Caco-2 (cell line): Measurements from ENCODE around the gene CD276. TPM values are rescaled to one million over a fixed set of nuclear protein-coding genes. Genes with fewer than 3 reads are reported as not detected.

Experiments used
- BruUV-seq: library from RNA; stranded (reverse); fragments of 400-500 nt; replicated peaks from 2 replicates; lab custom pipeline; 2021; lab: Mats Ljungman, UMichigan
- CTCF ChIA-PET: fragments of 300-600 bp; sonication (Branson Sonifier 250); formaldehyde crosslinking; loops from one replicate; lab custom pipeline; 2022; ENCODE audit warnings: antibody characterized with exemption; lab: Charles Lee
- POLR2A ChIA-PET: fragments of 300-600 bp; sonication (Branson Sonifier 250); formaldehyde crosslinking; loops from one replicate; lab custom pipeline; 2022; ENCODE audit warnings: antibody characterized with exemption; lab: Charles Lee
- DNase-seq, 2 experiments: peaks; one replicate each; pipeline versions ENCODE4 v3.0.0 to v3.0.0-alpha.2; 2020 to 2022
- H3K27me3 ChIP-seq: replicated peaks from 2 replicates; pipeline ENCODE4 v1.6.0; 2011; ENCODE audit warnings: low read length; ENCODE audit not compliant: control insufficient read depth, insufficient read depth
- H3K36me3 ChIP-seq: 2 replicates; pipeline ENCODE4 v1.5.1; 2011; ENCODE audit warnings: low read length; ENCODE audit not compliant: control insufficient read depth, insufficient read depth
- H3K4me1 ChIP-seq: fragments of 250-450 bp; sonication (Bioruptor Pico); 2 replicates; pipeline ENCODE4 v1.5.1; 2020; ENCODE audit warnings: mild to moderate bottlenecking
- H3K4me3 ChIP-seq: 2 replicates; pipeline ENCODE4 v1.5.1; 2011; ENCODE audit warnings: low read depth, mild to moderate bottlenecking, control low read depth, low read length
- H3K9me3 ChIP-seq: fragments of 250-450 bp; sonication (Bioruptor Pico); 2 replicates; pipeline ENCODE4 v1.5.1; 2020; ENCODE audit warnings: mild to moderate bottlenecking, moderate library complexity
- H3K27ac Mint-ChIP-seq: one replicate; pipeline ENCODE4 v1.8.0; 2022; ENCODE audit warnings: mixed read lengths; ENCODE audit not compliant: unreplicated experiment
- H3K27me3 Mint-ChIP-seq: one replicate; pipeline ENCODE4 v1.8.0; 2022; ENCODE audit warnings: mixed read lengths; ENCODE audit not compliant: insufficient read depth, unreplicated experiment
- H3K36me3 Mint-ChIP-seq: one replicate; pipeline ENCODE4 v1.8.0; 2022; ENCODE audit warnings: mild to moderate bottlenecking, mixed read lengths; ENCODE audit not compliant: insufficient read depth, unreplicated experiment
- H3K4me1 Mint-ChIP-seq: one replicate; pipeline ENCODE4 v1.8.0; 2022; ENCODE audit warnings: low read depth, mixed read lengths; ENCODE audit not compliant: unreplicated experiment
- H3K4me3 Mint-ChIP-seq: one replicate; pipeline ENCODE4 v1.8.0; 2022; ENCODE audit warnings: mild to moderate bottlenecking, moderate library complexity, mixed read lengths; ENCODE audit not compliant: unreplicated experiment
- H3K9me3 Mint-ChIP-seq: one replicate; pipeline ENCODE4 v1.8.0; 2022; ENCODE audit warnings: mixed read lengths; ENCODE audit not compliant: unreplicated experiment
- intact Hi-C: fragments of 100-400 bp; cut with micrococcal nuclease; formaldehyde crosslinking; loops from one replicate; pipeline ENCODE4 v1.10.0; 2022; ENCODE audit not compliant: unreplicated experiment
- total RNA-seq: library from RNA; stranded (reverse); gene quantifications from 2 replicates; pipeline ENCODE4 v1.2.3, GENCODE V29; 2022
- TF ChIP-seq, protein P1 (sequence below), 2 experiments: fragments of 200-600 bp in 1 of 2; IDR thresholded peaks; 1 replicate in 1 of 2; 2 replicates in 1 of 2; pipeline versions ENCODE4 v1.5.1 to v1.8.0; 2011 to 2022; ENCODE audit warnings: antibody characterized with exemption in 1 of 2, control low read depth in 1 of 2, inconsistent platforms in 1 of 2, low read depth in 1 of 2, low read length in 1 of 2, mild to moderate bottlenecking in 1 of 2, moderate library complexity in 1 of 2; ENCODE audit not compliant: insufficient read depth in 1 of 2, severe bottlenecking in 1 of 2, unreplicated experiment in 1 of 2

The CD276 gene
- total RNA-seq, 1 experiment from 2014 or later: 74.2 TPM

DNA sequence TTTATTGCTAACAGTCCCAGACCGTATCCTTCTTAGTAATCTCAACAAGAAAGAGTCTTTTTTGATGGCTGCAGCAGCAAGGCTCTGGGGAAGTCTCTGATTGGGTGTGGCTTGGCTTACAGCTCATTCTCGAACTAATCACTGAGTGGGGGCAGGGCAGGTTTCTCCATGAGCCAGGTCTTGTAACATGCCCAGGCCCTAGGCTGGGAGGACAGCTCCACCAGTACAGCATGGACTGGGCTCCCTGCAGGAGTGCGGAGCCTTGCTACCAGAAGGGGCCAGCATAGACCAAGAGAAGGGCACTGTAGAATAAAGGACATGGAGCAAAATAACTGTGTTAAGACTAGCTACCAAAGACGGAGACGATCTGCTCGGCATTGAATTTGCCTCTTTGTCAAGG is 7.2 kb downstream of the CD276 start:
- Histone ChIP-seq H3K4me1 (peaks cover 4% of the 10 kb centered on the region), H3K4me3 (no peak overlapping the region), H3K36me3 (no peaks in the 10 kb centered on the region), H3K27me3 (no peaks in the 10 kb centered on the region), H3K9me3 (no peaks in the 10 kb centered on the region)
- ChIA-PET CTCF (interaction anchor here (0.5 to 1.4 kb wide), 4 partner anchors 8 to 131 kb away, joined by 3 to 7 read pairs (median 6); no protein-coding TSS in a partner anchor), POLR2A (no interaction called here)
- peaks cover 5% of the 10 kb centered on the region for H3K36me3 Mint-ChIP-seq
- no TSS peak for BruUV-seq
- no peaks in the 10 kb centered on the region for H3K9me3 Mint-ChIP-seq
- no peak for DNase-seq
- no peaks in the 10 kb centered on the region for H3K27me3 Mint-ChIP-seq
- no peak overlapping the region for H3K27ac Mint-ChIP-seq
- peaks cover 17% of the 10 kb centered on the region for H3K4me1 Mint-ChIP-seq
- no peak overlapping the region for H3K4me3 Mint-ChIP-seq
- TF ChIP-seq, protein P1, sequence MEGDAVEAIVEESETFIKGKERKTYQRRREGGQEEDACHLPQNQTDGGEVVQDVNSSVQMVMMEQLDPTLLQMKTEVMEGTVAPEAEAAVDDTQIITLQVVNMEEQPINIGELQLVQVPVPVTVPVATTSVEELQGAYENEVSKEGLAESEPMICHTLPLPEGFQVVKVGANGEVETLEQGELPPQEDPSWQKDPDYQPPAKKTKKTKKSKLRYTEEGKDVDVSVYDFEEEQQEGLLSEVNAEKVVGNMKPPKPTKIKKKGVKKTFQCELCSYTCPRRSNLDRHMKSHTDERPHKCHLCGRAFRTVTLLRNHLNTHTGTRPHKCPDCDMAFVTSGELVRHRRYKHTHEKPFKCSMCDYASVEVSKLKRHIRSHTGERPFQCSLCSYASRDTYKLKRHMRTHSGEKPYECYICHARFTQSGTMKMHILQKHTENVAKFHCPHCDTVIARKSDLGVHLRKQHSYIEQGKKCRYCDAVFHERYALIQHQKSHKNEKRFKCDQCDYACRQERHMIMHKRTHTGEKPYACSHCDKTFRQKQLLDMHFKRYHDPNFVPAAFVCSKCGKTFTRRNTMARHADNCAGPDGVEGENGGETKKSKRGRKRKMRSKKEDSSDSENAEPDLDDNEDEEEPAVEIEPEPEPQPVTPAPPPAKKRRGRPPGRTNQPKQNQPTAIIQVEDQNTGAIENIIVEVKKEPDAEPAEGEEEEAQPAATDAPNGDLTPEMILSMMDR (IDR thresholded peaks at IDR 0.05; ENCODE audit: insufficient read depth in 1 of 2, low read depth in 1 of 2, low read length in 1 of 2, severe bottlenecking in 1 of 2, unreplicated experiment in 1 of 2): no peak
- intact Hi-C loops: no loop called here

DNA sequence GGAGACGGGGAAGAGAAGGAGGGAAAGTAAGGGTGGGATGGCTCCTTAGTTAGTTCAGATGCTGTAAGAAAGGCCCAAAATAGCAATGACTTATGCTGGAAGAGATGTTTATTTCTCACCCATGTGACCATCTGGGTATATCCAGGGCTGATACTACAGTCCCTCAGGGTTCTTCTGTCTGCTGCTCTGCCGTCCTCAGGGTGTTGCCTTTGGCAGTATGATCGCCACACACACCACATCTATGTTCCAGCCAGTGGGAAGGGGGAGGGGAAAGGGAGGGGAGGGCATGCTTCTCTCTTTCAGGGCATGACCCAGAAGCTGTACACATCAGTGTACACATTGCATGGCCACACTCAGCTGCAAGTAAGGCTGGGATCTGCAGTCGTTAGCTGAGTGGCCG is 10.2 kb downstream of the CD276 start:
- DNase-seq: no peak
- ChIA-PET POLR2A (no interaction called here), CTCF (interaction anchor here (1.3 kb wide), 1 partner anchor 58 kb away, joined by 6 read pairs; no protein-coding TSS in a partner anchor)
- H3K27ac Mint-ChIP-seq: no peak overlapping the region
- H3K4me3 ChIP-seq: no peak overlapping the region
- no peaks in the 10 kb centered on the region for H3K4me1 ChIP-seq
- H3K36me3 Mint-ChIP-seq: peaks cover 17% of the 10 kb centered on the region
- H3K27me3 ChIP-seq: no peaks in the 10 kb centered on the region
- BruUV-seq: no TSS peak
- intact Hi-C loops: no loop called here
- H3K9me3 ChIP-seq: no peaks in the 10 kb centered on the region
- no peaks in the 10 kb centered on the region for H3K9me3 Mint-ChIP-seq
- TF ChIP-seq, protein P1 (IDR thresholded peaks at IDR 0.05; ENCODE audit: insufficient read depth in 1 of 2, low read depth in 1 of 2, low read length in 1 of 2, severe bottlenecking in 1 of 2, unreplicated experiment in 1 of 2): no peak
- H3K27me3 Mint-ChIP-seq: no peaks in the 10 kb centered on the region
- H3K4me1 Mint-ChIP-seq: peaks cover 12% of the 10 kb centered on the region
- H3K36me3 ChIP-seq: no peaks in the 10 kb centered on the region
- H3K4me3 Mint-ChIP-seq: no peak overlapping the region

DNA sequence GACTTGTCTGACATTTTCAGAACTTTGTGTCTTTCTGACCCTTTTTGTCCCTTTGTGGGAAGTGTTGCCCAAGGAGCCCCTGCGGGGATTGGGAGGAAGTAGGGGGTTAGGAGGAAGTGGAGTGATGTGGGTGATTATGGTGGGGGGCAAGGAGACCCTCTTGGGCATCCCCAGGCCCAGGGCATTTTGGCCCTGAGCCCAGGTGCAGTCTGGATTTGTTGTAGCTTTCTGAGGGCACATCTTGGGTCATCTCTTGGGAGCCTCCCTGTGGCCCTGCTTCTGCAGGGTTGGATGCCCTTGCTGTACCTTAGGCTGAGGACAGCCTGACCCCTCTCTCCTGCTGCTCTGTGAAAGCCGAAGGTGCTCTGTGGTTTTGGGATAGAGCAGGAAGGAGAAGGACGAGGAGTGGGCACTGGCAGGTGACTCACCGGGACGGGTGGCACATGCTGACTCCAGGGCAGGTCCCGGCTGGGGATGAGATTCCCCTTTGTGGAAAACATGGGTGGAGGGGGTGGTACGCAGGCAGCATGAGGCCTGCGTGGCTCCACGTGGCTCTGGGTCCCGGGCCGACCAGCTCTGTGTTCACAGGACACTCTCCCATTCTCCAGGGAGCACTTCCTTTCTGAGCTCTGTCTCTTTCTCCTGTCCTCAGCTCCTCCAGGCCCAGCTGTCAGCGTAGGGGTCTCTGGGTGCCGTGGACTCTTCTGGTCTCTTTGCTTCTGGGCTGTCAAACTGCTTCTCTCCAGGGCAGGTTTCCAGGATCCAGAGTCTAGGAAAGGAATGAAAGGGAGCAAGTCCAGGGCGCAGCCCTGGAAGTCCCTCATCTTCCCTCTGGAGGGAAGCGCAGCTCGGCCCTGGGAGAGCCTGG is 11.8 kb downstream of the CD276 start:
- no TSS peak for BruUV-seq
- Histone ChIP-seq H3K4me3 (no peak overlapping the region), H3K36me3 (no peaks in the 10 kb centered on the region), H3K9me3 (no peaks in the 10 kb centered on the region), H3K27me3 (no peaks in the 10 kb centered on the region), H3K4me1 (no peaks in the 10 kb centered on the region)
- peaks cover 25% of the 10 kb centered on the region for H3K36me3 Mint-ChIP-seq
- H3K9me3 Mint-ChIP-seq: no peaks in the 10 kb centered on the region
- no peak overlapping the region for H3K27ac Mint-ChIP-seq
- intact Hi-C loops: no loop called here
- CTCF ChIA-PET: interaction anchor here (1.6 to 4.5 kb wide), 2 partner anchors 9 to 59 kb away, joined by 4 to 33 read pairs; no protein-coding TSS in a partner anchor
- H3K27me3 Mint-ChIP-seq: no peaks in the 10 kb centered on the region
- peaks cover 12% of the 10 kb centered on the region for H3K4me1 Mint-ChIP-seq
- POLR2A ChIA-PET: no interaction called here
- TF ChIP-seq, protein P1 (IDR thresholded peaks at IDR 0.05; ENCODE audit: insufficient read depth in 1 of 2, low read depth in 1 of 2, low read length in 1 of 2, severe bottlenecking in 1 of 2, unreplicated experiment in 1 of 2): no peak
- H3K4me3 Mint-ChIP-seq: no peak overlapping the region
- DNase-seq: no peak
